NCI-H82 treated with DMSO at 0.1 percent for 48 hours (cell line): Measurements from ENCODE around the gene RPLP1.

Experiments
- DNase-seq: peaks from one replicate; lab custom pipeline; 2025; ENCODE audit not compliant: unreplicated experiment; lab: John Stamatoyannopoulos, UW

RPLP1 gene

DNA sequence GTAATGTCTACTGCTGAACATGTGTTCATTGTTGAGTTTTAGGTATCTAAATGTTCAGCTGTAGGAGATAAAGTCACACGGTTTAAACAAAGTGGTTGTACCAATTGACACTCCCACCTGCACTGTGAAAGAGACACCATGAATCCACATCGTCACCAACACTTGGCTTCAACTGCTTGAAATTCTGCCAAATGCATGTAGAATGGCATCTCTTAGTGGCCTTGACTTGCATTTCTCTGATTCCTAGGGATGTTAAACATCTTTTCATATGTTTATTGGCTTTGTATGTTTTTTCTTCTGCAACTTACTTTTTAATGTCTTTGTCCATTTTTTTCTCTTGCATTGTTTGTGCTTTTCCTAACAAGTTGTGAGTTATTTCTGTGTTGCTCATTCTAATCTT, 43.4 kb downstream of the RPLP1 start:
- no peak for DNase-seq

DNA sequence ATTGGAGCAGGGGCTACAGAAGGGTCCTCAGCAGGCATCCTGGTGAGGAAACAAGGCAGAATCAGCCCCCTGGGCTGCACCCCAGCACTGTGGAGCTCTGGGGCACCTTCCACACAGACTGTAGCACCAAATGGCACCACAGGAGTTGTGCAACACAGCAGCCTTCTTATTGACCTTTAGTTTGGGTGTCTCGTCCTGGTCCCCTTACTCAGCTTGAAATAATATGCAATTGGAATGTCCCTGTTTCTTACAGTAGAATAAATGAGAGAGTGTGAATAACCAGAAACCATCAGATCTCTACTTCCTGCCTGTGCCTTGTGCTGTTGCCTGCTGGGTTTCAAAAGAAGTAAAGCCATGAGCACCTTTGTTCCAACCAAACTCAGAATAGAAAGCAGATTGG, 44.5 kb downstream of the RPLP1 start:
- DNase-seq: no peak

DNA sequence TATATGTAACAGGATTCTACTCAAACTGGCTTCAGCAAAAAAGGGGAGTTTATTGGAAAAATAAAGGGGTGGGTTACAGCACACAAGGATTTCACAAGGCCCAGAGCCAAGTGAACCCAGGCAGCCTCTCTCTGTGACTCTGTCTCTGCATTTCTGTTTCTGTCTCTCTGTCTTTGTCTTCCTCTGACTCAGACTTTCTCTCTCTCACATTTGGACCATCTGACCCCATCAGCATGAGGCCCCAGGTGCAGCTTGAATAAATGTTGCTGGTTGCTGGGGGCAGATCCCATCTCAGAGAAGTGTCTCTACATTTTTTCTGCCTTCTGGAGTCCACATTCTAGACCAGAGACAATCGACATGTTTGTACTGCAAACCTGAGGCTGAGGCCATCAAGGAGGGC, 45.0 kb downstream of the RPLP1 start:
- DNase-seq: no peak

DNA sequence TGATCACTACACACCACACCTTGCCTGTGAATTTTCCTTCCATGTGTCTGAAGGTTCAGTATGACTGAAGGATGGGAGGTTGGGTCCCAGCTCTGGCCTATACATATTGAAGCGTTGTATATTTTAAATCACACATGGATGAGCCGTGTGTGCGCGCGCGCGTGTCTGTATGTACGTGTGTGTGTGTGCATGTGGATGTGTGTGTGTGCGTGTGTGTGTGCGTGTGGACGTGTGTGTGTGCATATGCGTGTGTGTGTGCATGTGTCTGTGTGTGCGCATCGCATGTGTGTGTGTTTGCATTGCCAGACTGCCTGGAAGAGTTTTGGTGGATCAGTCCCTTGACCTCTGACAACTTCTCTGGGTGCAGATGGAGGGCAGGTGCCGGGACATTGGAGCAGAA, 45.7 kb downstream of the RPLP1 start:
- DNase-seq: no peak

DNA sequence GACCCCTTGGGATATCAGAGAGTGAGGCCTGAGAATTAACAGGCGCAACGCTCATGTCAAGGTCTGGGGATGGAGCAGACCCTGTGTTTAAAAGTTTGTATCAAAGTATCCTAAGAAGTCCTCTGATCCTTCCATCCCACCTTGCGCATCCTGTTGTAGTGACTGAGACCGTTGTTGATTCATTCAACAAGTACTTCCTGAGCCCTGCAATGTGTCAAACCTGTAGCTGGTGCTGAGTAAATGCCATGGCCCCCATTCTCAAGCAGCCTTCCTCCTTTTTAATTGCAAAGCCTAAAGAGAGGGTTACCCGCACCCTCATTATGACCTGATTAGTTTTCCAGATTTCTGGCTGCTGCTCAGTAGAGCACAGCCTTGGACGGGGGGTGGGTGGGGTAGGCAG, 46.4 kb downstream of the RPLP1 start:
- DNase-seq: no peak

DNA sequence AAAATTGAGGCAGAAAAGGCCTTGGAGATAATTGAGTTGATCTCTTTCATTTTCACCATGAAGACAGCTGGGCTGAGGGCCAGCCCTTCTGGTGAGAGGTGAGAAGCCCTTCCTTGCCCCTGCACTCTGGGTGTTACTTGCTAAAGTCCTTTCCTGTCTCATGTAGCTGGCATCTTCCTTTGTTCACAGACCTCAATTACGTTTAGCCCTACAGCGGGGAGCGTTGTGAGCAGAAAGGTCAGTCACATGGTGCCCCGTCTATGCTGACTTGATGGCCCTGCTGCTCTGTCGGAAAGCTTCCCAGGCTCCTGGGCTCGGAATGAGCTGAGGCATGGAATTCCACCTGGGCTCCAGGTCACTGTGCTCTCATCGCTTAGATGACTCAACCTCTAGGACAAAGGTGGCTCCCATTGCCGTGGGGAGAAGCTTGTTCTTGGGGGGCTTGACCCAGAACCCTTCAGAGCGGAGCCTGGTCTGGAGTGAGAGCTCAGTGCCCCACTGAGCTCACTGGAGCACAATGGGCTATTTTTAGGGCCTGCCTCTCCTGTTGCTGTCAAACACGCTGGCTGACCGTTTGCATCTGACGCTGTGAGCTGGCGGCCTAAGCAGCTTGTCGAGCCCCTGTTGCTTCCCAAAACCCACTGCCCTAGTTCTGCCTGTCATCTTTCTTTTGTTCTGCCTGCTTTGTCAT, 47.0 kb downstream of the RPLP1 start:
- DNase-seq: no peak

DNA sequence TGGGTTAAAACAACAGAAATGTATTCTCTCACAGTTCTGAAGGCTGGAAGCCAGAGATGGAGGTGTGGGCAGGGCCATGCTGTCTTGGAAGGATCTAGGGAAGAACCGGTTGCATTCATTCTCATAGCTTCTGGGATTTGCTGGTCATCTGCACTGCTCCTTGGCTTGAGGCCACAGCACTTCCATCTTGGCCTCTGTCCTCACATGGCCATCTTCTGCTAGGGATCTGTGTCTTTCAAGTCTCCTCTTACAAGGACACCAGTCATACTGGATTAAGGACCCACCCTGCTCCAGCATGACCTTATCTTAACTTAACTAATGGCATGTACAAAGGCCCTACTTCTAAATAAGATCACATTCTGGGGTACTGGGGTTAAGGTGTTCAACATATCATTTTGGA, 47.7 kb downstream of the RPLP1 start:
- DNase-seq: no peak

DNA sequence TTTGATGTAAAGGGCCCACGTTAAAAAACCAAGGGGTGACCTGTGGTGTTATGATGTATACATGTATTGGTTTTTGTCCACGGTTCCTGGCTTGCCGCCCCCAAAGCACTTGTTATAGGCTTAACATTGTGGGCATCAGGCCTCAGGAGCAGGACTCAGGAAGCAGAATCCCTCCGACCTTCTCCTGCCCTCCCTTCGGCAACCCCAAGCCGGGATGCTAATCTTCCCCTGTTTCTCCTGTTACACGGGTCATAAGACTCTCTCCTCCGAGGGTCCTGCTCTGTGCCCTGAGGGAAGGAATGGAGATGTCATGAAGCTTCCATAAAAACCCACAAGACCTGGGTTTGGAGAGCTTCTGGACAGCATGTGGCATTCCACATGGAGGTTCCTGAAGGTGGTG, 48.8 kb downstream of the RPLP1 start:
- DNase-seq: no peak

DNA sequence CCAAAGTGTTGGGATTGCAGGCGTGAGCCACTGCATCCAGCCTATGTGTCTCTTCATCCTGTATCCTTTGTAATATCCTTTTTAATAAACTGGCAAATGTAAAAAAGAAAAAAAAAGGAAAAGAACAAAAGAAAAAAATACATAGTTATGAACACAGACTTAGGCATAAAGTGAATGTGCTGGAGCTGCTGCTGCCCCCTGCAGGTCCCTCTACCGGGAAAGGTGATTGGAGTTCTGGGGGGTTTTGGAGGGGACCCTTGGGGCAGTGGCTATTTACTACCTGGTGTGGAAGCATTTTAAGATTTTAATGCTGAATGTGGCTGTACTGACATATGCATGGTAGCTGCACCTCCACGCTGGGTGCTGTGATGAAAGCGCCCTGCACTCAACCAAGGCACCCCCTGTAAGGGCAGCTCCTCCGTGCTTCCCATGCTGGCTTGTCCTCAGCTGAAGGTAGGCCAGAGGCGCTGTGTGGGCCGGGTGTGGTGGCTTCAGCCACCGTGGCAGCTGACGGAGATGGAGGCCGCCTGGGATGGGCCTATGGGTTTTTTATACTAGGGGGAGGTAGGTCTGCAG, 49.9 kb downstream of the RPLP1 start:
- DNase-seq: no peak

DNA sequence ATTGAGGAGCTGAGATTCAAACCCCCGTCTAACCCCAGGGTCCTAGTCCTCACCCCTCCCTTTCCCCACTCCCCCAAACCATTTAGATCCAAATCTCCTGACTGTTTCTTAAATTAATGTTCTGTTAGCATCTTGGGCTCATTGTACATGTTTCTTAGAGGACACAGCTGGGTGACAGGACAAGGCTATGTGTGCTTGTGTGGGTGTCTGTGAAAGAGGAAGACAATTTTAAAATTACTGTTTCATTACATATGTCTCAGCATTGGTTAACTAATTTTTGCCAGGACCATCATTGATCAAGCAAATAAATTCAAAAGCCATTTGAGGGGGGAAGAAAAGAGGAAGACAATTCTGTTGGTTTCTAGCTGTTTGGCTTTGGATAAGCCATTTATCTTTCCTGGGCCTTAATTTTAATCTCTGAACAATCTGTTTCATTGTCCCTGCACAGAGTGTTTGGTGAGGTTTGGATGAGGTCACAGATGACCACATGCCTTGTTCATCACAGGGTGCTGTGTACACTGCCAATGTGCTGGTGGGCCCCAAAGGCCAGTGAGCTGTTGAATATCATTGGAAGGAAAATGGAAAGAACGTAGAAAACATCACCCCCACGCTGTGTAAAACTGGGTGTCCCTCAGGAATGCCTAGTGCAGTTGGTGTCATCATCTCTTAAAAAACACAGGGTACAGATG, 51.9 kb downstream of the RPLP1 start:
- DNase-seq: peak; percentile 4
